RCC 7860 (cell line): ENCODE results near the gene RPS17.
"Not testable (repeated sequence)": the region's sequence is repeated elsewhere in the genome, so short reads cannot be mapped to it uniquely, and the experiment has no call there.

Experiments
- DNase-seq: peaks from one replicate; pipeline ENCODE4 v3.0.0-alpha.2; 2015; ENCODE audit warnings: low spot score
- FAIRE-seq: peaks from 2 replicates; lab custom pipeline; 2012; peaks lifted over from hg19 to GRCh38; lab: Jason Lieb, UNC

RPS17 gene

DNA sequence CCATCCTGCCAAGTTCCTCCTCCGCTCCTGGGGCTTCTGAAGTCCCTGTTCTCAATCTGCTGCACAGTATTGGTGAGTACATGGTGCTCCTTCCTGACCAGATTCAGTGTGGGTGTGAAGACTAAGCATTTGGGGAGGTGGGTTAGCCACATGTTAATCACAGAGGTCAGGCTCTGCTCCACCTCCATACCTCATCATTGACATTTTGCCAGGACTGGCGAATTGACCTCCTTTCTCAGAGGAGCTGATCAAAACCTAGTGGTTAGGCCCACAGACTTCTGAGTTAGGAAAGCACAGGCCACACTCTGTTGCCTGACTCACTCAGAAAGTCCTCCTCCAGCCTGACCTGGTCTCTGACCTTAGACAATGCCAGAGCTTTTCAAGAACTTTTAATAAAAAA lies 8.4 kb upstream of the RPS17 start:
- FAIRE-seq: no peak

DNA sequence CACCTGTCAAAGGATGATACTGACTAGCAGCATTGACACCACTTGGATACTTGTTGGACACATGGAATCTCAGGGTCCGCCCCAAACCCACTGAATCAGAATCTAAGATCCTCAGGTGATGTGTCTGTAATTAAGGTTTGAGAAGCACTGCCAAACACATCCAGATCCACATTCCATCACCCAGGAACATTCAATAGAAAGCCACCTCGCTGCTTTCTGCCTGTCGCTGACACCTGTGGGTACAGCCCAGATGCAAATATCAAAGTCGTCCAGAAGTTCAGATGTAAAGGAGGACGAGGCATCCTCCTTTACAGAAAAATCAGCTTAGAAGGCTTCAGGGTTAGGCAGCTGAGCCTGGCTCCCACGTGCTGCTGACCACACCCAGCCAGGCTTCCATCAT lies 5.2 kb upstream of the RPS17 start:
- FAIRE-seq (no peak), DNase-seq (no peak)

More for the DNA sequence above, 8.4 kb upstream of the RPS17 start:
- no peak for DNase-seq

- FAIRE-seq: no peak
These were observed 4.7 kb upstream of the RPS17 start for GRCh38 chr15:82545002-82545401.

GRCh38 chr15:82544431-82544830 lies 4.2 kb upstream of the RPS17 start:
- FAIRE-seq (no peak), DNase-seq (no peak)

More at GRCh38 chr15:82545002-82545401, 4.7 kb upstream of the RPS17 start:
- DNase-seq: no peak

DNA sequence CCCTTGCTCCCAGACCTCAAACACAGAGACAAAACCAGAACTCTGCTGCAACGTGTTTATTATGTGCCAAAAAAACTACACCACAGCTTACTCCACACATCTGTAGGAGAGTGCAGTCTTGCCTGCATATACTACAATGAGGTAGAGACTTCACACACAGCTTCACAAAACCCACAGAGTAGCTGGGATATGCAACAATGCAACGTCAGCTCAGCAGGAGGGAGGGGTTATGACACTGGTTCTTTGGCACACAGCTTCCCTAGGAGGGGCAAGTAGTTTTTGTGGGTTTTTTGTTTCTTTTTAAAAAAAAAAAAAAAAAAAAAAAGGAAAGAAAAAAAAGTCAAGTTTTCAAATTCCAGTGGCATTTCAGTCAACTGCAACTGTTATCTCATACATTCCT lies 2.9 kb upstream of the RPS17 start:
- no peak for DNase-seq

DNA sequence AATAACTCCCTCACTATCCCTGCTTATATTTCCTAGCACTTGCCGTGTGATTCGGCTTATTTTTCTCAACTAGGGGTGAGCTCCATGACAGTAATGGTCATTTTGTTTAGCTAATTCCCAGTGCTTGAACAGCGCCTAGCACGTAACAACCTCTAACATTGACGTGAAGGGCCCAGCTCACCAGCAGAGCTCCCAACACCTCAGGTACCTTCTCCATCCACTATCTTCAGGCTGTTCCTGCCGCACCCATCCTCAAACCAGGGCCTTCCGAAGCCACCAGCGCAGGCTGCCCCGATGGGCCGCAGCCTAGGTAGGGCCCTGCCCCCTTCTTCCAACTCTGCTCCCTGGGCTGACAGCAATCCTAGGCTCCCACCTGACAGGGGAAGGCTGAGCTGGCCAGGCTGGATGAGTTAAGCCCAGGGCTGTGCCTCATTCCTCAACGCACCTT lies 751 bp upstream of the RPS17 start:
- DNase-seq (no peak), FAIRE-seq (no peak)

More for the DNA sequence above, 2.9 kb upstream of the RPS17 start:
- FAIRE-seq: no peak

- DNase-seq (no peak), FAIRE-seq (no peak)
These were observed 584 bp downstream of the RPS17 start for GRCh38 chr15:82539691-82540054.

DNA sequence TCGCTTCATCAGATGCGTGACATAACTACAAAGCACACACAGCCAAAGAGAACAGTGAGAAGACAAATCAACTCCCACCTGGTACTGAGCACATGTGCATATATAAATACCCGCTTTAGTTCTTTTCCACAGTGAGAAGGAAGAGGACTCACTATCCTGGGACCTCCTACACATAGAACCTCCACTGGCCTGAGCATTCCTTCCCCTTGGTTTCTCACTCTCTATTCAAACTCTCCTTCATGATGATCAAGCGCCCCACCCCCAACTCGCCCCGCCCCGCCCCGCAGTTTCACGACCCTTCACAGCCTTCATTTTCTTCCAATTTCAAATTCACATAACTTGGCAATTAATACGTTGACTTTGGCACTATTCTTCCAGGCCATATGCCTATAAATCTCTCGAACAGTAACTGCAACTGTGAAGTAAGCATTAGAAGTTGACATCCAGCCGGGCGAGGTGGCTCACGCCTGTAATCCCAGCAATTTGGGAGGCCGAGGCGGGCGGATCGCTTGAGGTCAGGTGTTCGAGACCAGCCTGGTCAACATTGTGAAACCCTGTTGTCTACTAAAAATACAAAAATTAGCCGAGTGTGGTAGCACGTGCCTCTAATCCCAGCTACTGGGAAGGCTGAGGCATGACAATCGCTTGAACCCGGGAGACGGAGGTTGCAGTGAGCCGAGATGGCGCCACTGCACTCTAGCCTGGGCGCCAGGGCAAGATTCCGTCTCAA lies 1.1 kb downstream of the RPS17 start:
- FAIRE-seq (no peak), DNase-seq (peak; percentile 8)

GRCh38 chr15:82537351-82537908 lies 2.8 kb downstream of the RPS17 start:
- FAIRE-seq (no peak), DNase-seq (no peak)

DNA sequence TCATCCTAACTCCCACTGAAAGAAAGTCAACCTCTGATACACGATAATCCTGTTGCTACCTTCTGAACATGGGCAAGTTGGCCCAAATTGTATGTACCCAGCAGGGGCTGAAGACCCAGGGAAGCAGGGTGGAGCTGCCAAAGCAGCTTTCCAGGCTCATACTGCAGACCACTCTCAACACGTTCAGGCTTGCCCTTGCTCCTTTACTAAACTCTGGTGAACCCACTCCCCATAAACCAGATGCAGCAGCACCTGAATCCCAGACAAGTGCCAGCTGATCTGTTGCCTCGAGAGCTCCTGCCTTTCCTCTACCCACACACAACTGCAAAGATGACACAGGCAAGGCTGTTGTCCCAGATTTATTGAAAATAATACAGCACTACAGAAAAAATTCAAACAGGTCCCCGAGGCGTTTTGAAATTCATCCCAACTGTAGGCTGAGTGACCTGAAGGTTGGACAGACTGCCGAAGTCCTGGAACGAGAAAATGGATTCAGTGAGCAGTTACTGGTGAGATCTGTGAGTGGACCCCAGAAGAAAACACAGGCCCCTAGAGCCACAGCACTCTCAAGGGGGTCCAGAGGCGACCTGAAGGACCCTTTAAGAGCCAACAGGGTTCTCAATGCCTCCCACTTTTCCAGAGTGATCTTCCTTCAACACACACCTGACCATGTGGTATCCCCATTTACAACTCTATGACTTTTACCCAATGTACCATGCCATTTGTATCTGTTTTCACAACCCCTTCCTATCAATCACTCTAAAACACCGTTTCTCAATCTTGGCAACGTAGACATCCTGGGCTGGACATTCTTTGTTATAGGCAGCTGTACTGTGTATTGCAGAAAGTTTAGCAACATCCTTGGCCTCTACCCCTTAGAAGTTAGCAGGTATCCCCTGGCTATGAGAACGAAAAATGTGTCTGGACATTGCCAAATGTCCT lies 3.6 kb downstream of the RPS17 start:
- DNase-seq (no peak), FAIRE-seq (no peak)

- DNase-seq (no peak), FAIRE-seq (no peak)
These were observed 4.5 kb downstream of the RPS17 start for GRCh38 chr15:82535566-82536408.

GRCh38 chr15:82535151-82535550 lies 5.1 kb downstream of the RPS17 start:
- not testable (repeated sequence) for FAIRE-seq, DNase-seq

GRCh38 chr15:82534457-82534861 lies 5.8 kb downstream of the RPS17 start:
- not testable (repeated sequence) for FAIRE-seq, DNase-seq

DNA sequence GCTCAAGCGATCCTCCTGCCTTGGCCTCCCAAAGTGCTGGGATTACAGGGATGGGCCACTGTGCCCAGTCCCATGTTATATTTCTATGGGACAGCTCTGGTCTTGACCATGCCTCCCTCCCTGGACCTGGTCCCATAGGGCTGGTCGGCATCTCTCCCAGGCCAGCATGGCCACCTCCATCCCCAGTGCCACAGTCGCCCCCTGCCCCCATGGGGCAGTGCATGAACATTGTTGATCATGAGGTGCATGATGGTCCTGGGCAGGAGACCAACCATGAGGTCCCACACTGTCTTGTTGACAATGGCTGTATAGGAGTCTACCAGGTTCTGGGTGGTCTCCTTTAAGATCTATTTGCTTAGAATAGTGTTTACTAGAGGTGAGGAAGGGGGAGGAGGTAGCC lies 6.5 kb downstream of the RPS17 start:
- no peak for FAIRE-seq
- DNase-seq: no peak

- no peak for DNase-seq
- no peak for FAIRE-seq
These were observed 7.2 kb downstream of the RPS17 start for GRCh38 chr15:82532991-82533481.

DNA sequence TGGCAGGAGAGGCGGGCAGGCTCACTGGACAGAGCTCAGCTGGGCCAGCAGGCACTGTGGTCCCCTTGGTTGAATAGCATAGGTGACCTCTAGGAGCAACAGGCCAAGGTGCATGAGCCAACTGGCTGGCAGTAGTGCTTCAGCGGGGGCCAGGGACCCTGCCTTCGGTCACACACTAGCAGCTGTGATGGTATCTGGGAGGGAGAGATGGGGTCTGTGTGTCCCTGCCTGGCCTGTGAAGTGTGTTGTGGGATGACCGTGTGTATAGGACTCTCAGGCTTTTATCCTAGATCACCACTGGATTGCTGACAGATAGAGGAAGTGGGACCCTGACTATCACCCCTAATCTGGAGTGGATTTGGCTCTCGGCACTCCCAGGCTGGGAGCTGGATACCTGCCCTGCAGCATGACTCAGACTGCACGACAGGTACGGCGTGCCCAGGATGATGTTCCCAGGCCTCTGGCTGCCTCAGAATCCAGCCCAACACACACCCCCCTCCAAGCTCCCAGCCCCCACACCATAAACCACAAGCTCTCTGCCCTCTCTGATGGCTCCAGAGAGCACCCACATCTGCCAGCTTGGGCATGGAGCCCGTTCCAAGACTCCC lies 7.8 kb downstream of the RPS17 start:
- DNase-seq (peak; percentile 1), FAIRE-seq (no peak)

DNA sequence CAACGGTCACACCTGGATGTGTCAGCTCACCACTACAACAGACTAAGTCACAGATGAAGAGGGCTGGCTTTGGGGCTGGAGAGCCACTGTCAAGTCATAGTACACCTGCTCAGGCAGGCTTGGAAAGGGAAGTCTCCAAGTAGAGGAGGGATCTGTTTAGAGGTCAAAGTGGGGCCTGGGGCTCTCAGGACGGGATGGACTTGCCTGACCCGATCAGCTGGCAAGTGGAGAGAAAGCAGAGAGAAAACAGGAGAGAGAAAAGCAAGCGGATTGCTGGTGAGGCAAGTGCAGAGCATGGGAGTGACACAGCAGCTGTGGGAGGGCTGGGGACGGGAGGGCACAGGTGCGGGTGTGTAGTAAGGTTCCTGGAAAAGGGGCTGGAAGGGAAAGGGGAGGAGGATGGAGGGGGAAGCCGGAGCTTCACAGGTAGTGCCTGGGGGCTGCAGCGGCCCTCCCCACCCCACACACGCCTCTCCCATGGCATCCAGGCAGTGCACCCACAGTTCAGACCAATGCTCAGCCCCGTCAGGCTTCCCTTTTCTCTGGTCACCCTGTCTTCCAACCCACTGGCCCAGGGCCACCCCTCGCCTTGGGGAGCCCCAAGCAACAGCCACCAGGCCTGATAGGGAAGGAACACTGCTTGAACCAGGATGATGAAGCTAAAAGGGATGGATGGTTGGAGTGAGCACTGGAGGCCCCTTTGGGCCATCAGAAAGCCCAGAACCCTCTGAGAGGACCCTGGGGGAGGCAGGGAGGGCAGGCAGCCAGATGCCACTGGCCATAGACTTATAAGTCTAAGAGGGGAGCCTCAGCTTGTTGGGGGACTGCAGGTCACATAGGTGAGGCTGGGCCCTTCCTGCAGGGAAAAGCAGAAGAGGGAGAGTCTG lies 8.5 kb downstream of the RPS17 start:
- no peak for DNase-seq
- FAIRE-seq: no peak

- DNase-seq: peak; percentile 74
- FAIRE-seq: no peak
These were observed 9.5 kb downstream of the RPS17 start for GRCh38 chr15:82530606-82531379.
